IMR-90 (cell line): ENCODE data around the gene ISM2. TPM values are rescaled to one million over a fixed set of nuclear protein-coding genes. Genes with fewer than 3 reads are reported as not detected.
"Not testable (repeated sequence)": the region's sequence is repeated elsewhere in the genome, so short reads cannot be mapped to it uniquely, and the experiment has no call there.

Experiments used
- ATAC-seq: fragments of 200-7000 bp; cut with Tn5 transposase; 2 replicates; pipeline ENCODE4 v1.9.1; 2020; ENCODE audit warnings: low read depth, mild to moderate bottlenecking, moderate library complexity
- BruUV-seq: library from RNA; stranded (reverse); fragments of 400-500 nt; replicated peaks from 2 replicates; lab custom pipeline; 2021; lab: Mats Ljungman, UMichigan
- CTCF ChIA-PET: fragments of 300-600 bp; formaldehyde crosslinking; extraction: SDS; loops from one replicate; lab custom pipeline; 2021; ENCODE audit warnings: antibody characterized with exemption; lab: Yijun Ruan, JAX
- POLR2A ChIA-PET: fragments of 300-600 bp; sonication (Branson Sonifier 250); formaldehyde crosslinking; loops from one replicate; lab custom pipeline; 2022; ENCODE audit warnings: antibody characterized with exemption; ENCODE audit not compliant: unreplicated experiment; lab: Charles Lee
- DNase-seq: peaks from one replicate; pipeline ENCODE4 v3.0.0; 2013
- H2AFZ ChIP-seq: replicated peaks from 2 replicates; pipeline ENCODE3; 2013; ENCODE audit warnings: low read length, mild to moderate bottlenecking; ENCODE audit not compliant: poor library complexity
- H2AK5ac ChIP-seq: 2 replicates; pipeline ENCODE4 v1.6.1; 2013; ENCODE audit warnings: low read depth, low read length, inconsistent platforms
- H2AK9ac ChIP-seq: replicated peaks from 2 replicates; pipeline ENCODE3; 2013; ENCODE audit warnings: mild to moderate bottlenecking, low read depth, low read length, moderate library complexity; ENCODE audit not compliant: poor library complexity
- H2BK120ac ChIP-seq: 2 replicates; pipeline ENCODE4 v1.6.1; 2013; ENCODE audit warnings: low read depth, low read length, inconsistent platforms
- H2BK15ac ChIP-seq: 3 replicates; pipeline ENCODE4 v1.6.1; 2013; ENCODE audit warnings: low read depth, low read length, inconsistent platforms
- H2BK20ac ChIP-seq: 2 replicates; pipeline ENCODE4 v1.6.1; 2013; ENCODE audit warnings: low read depth, mild to moderate bottlenecking, inconsistent platforms, low read length, moderate library complexity
- H2BK5ac ChIP-seq: 2 replicates; pipeline ENCODE4 v1.6.1; 2013; ENCODE audit warnings: mild to moderate bottlenecking, low read depth, low read length, inconsistent platforms; ENCODE audit not compliant: poor library complexity, severe bottlenecking
- H3K14ac ChIP-seq: replicated peaks from 2 replicates; pipeline ENCODE4 v1.6.1; 2013; ENCODE audit warnings: low read depth, low read length, inconsistent platforms
- H3K18ac ChIP-seq: 2 replicates; pipeline ENCODE4 v1.6.1; 2013; ENCODE audit warnings: low read depth, low read length, control low read depth
- H3K23ac ChIP-seq: 2 replicates; pipeline ENCODE4 v1.6.1; 2013; ENCODE audit warnings: low read depth, low read length, inconsistent platforms
- H3K27ac ChIP-seq: 2 replicates; pipeline ENCODE4 v1.5.1; 2013; ENCODE audit warnings: mild to moderate bottlenecking, control low read depth, low read length; ENCODE audit not compliant: insufficient read depth
- H3K27me3 ChIP-seq: 2 replicates; pipeline ENCODE4 v1.6.1; 2013; ENCODE audit warnings: low read length; ENCODE audit not compliant: control insufficient read depth, insufficient read depth
- H3K36me3 ChIP-seq: 2 replicates; pipeline ENCODE4 v1.6.1; 2013; ENCODE audit warnings: low read length, mixed read lengths; ENCODE audit not compliant: control insufficient read depth, insufficient read depth
- H3K4ac ChIP-seq: 2 replicates; pipeline ENCODE4 v1.6.1; 2013; ENCODE audit warnings: low read depth, low read length, inconsistent platforms
- H3K4me1 ChIP-seq: 2 replicates; pipeline ENCODE4 v1.6.1; 2013; ENCODE audit warnings: low read length, mixed read lengths; ENCODE audit not compliant: control insufficient read depth, insufficient read depth
- H3K4me2 ChIP-seq: 2 replicates; pipeline ENCODE4 v1.6.1; 2013; ENCODE audit warnings: low read depth, mild to moderate bottlenecking, control low read depth, low read length, moderate library complexity
- H3K4me3 ChIP-seq: 2 replicates; pipeline ENCODE4 v1.5.1; 2013; ENCODE audit warnings: low read depth, mild to moderate bottlenecking, control low read depth, low read length, moderate library complexity; ENCODE audit not compliant: insufficient read depth
- H3K56ac ChIP-seq: 2 replicates; pipeline ENCODE4 v1.6.1; 2013; ENCODE audit warnings: low read length, inconsistent platforms; ENCODE audit not compliant: insufficient read depth; ENCODE audit errors: extremely low read depth
- H3K79me1 ChIP-seq, 2 experiments: 2 replicates each; pipeline ENCODE4 v1.6.1; 2013; ENCODE audit warnings: low read length in 2 of 2, inconsistent platforms in 1 of 2, low read depth in 1 of 2
- H3K9ac ChIP-seq: 2 replicates; pipeline ENCODE4 v1.6.1; 2013; ENCODE audit warnings: low read depth, low read length, control low read depth
- H3K9me1 ChIP-seq: 2 replicates; pipeline ENCODE4 v1.6.1; 2013; ENCODE audit warnings: low read length, inconsistent platforms; ENCODE audit not compliant: insufficient read depth
- H3K9me3 ChIP-seq: 2 replicates; pipeline ENCODE4 v1.6.1; 2013; ENCODE audit warnings: low read length; ENCODE audit not compliant: control insufficient read depth, insufficient read depth
- H4K20me1 ChIP-seq: 2 replicates; pipeline ENCODE4 v1.6.1; 2013; ENCODE audit warnings: low read length, inconsistent platforms; ENCODE audit not compliant: insufficient read depth
- H4K5ac ChIP-seq: 2 replicates; pipeline ENCODE4 v1.6.1; 2013; ENCODE audit warnings: mild to moderate bottlenecking, low read depth, low read length, control low read depth
- H4K8ac ChIP-seq, 2 experiments: 2 replicates each; pipeline ENCODE4 v1.6.1; 2013; ENCODE audit warnings: low read depth in 2 of 2, low read length in 2 of 2, control low read depth in 1 of 2, inconsistent platforms in 1 of 2
- H4K91ac ChIP-seq: 2 replicates; pipeline ENCODE4 v1.6.1; 2013; ENCODE audit warnings: low read depth, low read length, inconsistent platforms; ENCODE audit not compliant: insufficient read depth
- CTCF ChIP-seq: conservative IDR thresholded peaks from 2 replicates; pipeline ENCODE4 v1.5.1; 2012; ENCODE audit warnings: mild to moderate bottlenecking, low read depth, low read length, improper control_type of control experiment
- MAFK ChIP-seq: IDR thresholded peaks from 2 replicates; pipeline ENCODE4 v1.6.1; 2012; ENCODE audit warnings: low read depth, low read length, improper control_type of control experiment
- MAZ ChIP-seq: IDR thresholded peaks from 2 replicates; pipeline ENCODE4 v1.6.1; 2012; ENCODE audit warnings: low read depth, mild to moderate bottlenecking, low read length, improper control_type of control experiment, moderate library complexity, borderline replicate concordance
- MXI1 ChIP-seq: IDR thresholded peaks from 2 replicates; pipeline ENCODE4 v1.6.1; 2012; ENCODE audit warnings: low read depth, mild to moderate bottlenecking, low read length, moderate library complexity, borderline replicate concordance
- NFE2L2 ChIP-seq: fragments of 150-350 bp; IDR thresholded peaks from 2 replicates; pipeline ENCODE4 v1.6.1; 2016; ENCODE audit warnings: low read depth, mild to moderate bottlenecking, low read length
- WGBS, 2 experiments: methylation state at CpG; one replicate each; pipeline versions ENCODE4 v1.1.5 to v1.1.7; 2013; ENCODE audit warnings: missing lambda C conversion rate in 2 of 2; ENCODE audit not compliant: insufficient read length in 1 of 2; ENCODE audit errors: extremely low coverage in 2 of 2; 5-methylcytosine and 5-hydroxymethylcytosine counted together
- dilution Hi-C: fragments of 300-500 bp; cut with HindIII; formaldehyde crosslinking; loops from one replicate; pipeline ENCODE4 v1.14.3; 2018; ENCODE audit warnings: low sequenced_read_pairs; ENCODE audit not compliant: unreplicated experiment
- in situ Hi-C: fragments of 300-500 bp; cut with MboI; formaldehyde crosslinking; loops from 3 replicates; pipeline ENCODE4 v1.14.3; 2019; ENCODE audit warnings: low sequenced_read_pairs, inconsistent platforms, mixed read lengths
- intact Hi-C: fragments of 100-400 bp; cut with micrococcal nuclease; formaldehyde crosslinking; loops from 2 replicates; pipeline ENCODE4 v1.10.0; 2022
- polyA plus RNA-seq, 3 experiments: library from polyadenylated mRNA; depleted of rRNA; stranded (reverse); fragments of >200 nt; gene quantifications; 2 replicates each; pipeline ENCODE4 v1.2.3, GENCODE V29; 2012; ENCODE audit warnings: low replicate concordance in 1 of 3
- total RNA-seq: library from RNA; depleted of rRNA; stranded (reverse); fragments of >200 nt; gene quantifications from 2 replicates; pipeline ENCODE4 v1.2.3, GENCODE V29; 2012

Gene ISM2
- total and polyA plus RNA-seq, 2 of the 4 experiments (the other 2 are of a cell fraction), result under 0.01 to 0.12 TPM

- no peak for TF ChIP-seq NFE2L2
- TF ChIP-seq MAZ, result no peak
- TF ChIP-seq CTCF, result no peak
- TF ChIP-seq MXI1, result no peak
- no peak for TF ChIP-seq MAFK
Observed at GRCh38 chr14:77547512-77548180, 49.0 kb upstream of the ISM2 start (continued).

GRCh38 chr14:77545171-77545570, 46.6 kb upstream of the ISM2 start:
- H4K8ac ChIP-seq, H2BK5ac ChIP-seq, dilution Hi-C loops, H3K14ac ChIP-seq, H3K23ac ChIP-seq, H3K4me2 ChIP-seq, H4K20me1 ChIP-seq, CTCF ChIA-PET, intact Hi-C loops, H3K4me1 ChIP-seq, H4K5ac ChIP-seq, H3K9me1 ChIP-seq, DNase-seq, H3K9ac ChIP-seq, H3K4me3 ChIP-seq, H3K27ac ChIP-seq, H2BK120ac ChIP-seq, BruUV-seq, H3K4ac ChIP-seq, H3K9me3 ChIP-seq, H4K91ac ChIP-seq, H2BK20ac ChIP-seq, H2AK5ac ChIP-seq, H3K56ac ChIP-seq, H2AFZ ChIP-seq, ATAC-seq, H3K27me3 ChIP-seq, POLR2A ChIA-PET, H3K18ac ChIP-seq, H2AK9ac ChIP-seq, H2BK15ac ChIP-seq: not testable (repeated sequence)
- H3K79me1 ChIP-seq, result peaks cover 19 to 45% of the 10 kb centered on the region in 2 experiments
- in situ Hi-C loops, result loop anchor here (5.0 to 10.0 kb wide), 2 partner anchors 83 to 250 kb away; no protein-coding TSS in a partner anchor
- no CpG with 5 or more reads among the region's 11 CpGs for WGBS, 2 experiments
- peaks cover 30% of the 10 kb centered on the region for H3K36me3 ChIP-seq
